Activated naive CD8-positive, alpha-beta T cell treated with anti-CD3 and anti-CD28 coated beads, Interleukin-2, amount 10 ng/mL, durations not matched to agents 7 days and 5 days (primary cell): Measurements from ENCODE around the gene SLC46A3. TPM values are rescaled to one million over a fixed set of nuclear protein-coding genes. Genes with fewer than 3 reads are reported as not detected.

Experiments used
- ATAC-seq: fragments of 150-1000 bp; cut with Tn5 transposase; one replicate; pipeline ENCODE4 v1.10.0; 2021; ENCODE audit warnings: low read depth, moderate library complexity
- POLR2A ChIA-PET: fragments of 350-600 bp; sonication (Branson Sonifier 250); formaldehyde crosslinking; loops from one replicate; lab custom pipeline; 2021; ENCODE audit warnings: antibody characterized with exemption; lab: Charles Lee
- DNase-seq: peaks from one replicate; pipeline ENCODE4 v3.0.0; 2021
- H3K27ac Mint-ChIP-seq: one replicate; pipeline ENCODE4 v1.8.0; 2022; ENCODE audit warnings: mild to moderate bottlenecking, mixed read lengths
- H3K27me3 Mint-ChIP-seq: one replicate; pipeline ENCODE4 v1.8.0; 2022; ENCODE audit warnings: mild to moderate bottlenecking, moderate library complexity, mixed read lengths
- H3K36me3 Mint-ChIP-seq: one replicate; pipeline ENCODE4 v1.8.0; 2021; ENCODE audit warnings: mild to moderate bottlenecking, mixed read lengths
- H3K4me1 Mint-ChIP-seq: one replicate; pipeline ENCODE4 v1.8.0; 2021; ENCODE audit warnings: mixed read lengths
- H3K4me3 Mint-ChIP-seq: one replicate; pipeline ENCODE4 v1.8.0; 2022; ENCODE audit warnings: mild to moderate bottlenecking, moderate library complexity, mixed read lengths
- H3K9me3 Mint-ChIP-seq: one replicate; pipeline ENCODE4 v1.8.0; 2021; ENCODE audit warnings: mixed read lengths
- total RNA-seq, 2 experiments: library from RNA; stranded (reverse); gene quantifications; one replicate each; pipeline ENCODE4 v1.2.3, GENCODE V29; 2021

SLC46A3 gene
- total RNA-seq: 10 to 100 TPM; 14.2 to 16.7 TPM

GRCh38 chr13:28718543-28719226, at the start of gene SLC46A3:
Gene SLC46A3 (minus strand): TSS chr13:28718970. CDS start chr13:28717998, 972 bp downstream.
- H3K27me3 Mint-ChIP-seq: peaks cover 5% of the 10 kb centered on the region
- peak within 1 kb of the TSS; percentile 91 for H3K27ac Mint-ChIP-seq
- no peaks in the 10 kb centered on the region for H3K9me3 Mint-ChIP-seq
- POLR2A ChIA-PET: interaction anchor here (2.0 kb wide), 1 partner anchor 60 kb away, joined by 11 read pairs; the partner anchor contains the start of gene POMP
- H3K4me3 Mint-ChIP-seq: peak within 1 kb of the TSS; percentile 87
- H3K36me3 Mint-ChIP-seq: peaks cover 8% of the 10 kb centered on the region
- peak; percentile 100 for ATAC-seq
- DNase-seq: peak; percentile 96
- H3K4me1 Mint-ChIP-seq: peaks cover 20% of the 10 kb centered on the region

DNA sequence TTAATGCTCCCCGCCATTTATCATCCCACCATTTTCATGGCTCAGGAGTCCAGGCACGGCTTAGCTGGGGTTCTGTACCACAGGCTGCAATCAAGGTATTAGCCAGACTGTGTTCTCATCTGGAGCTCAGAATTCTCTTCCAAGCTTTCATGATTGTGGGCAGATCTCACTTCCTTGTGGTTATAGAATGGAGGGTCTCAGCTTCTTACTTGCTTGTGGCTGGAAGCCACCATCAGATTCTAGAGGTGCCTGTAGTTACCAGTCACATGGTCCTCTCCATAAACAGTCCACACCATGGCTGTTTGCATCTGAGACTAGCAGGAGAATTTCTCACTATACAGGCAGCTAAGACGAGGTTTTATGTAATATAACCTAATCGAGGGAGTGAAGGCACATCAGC, 45.1 kb upstream of the SLC46A3 start:
- peaks cover 7% of the 10 kb centered on the region for H3K9me3 Mint-ChIP-seq
- no peak overlapping the region for H3K4me3 Mint-ChIP-seq
- no peak overlapping the region for H3K27ac Mint-ChIP-seq
- POLR2A ChIA-PET: no interaction called here
- no peaks in the 10 kb centered on the region for H3K4me1 Mint-ChIP-seq
- DNase-seq (no peak), ATAC-seq (no peak)
- H3K27me3 Mint-ChIP-seq: no peaks in the 10 kb centered on the region
- H3K36me3 Mint-ChIP-seq: peaks cover 5% of the 10 kb centered on the region

DNA sequence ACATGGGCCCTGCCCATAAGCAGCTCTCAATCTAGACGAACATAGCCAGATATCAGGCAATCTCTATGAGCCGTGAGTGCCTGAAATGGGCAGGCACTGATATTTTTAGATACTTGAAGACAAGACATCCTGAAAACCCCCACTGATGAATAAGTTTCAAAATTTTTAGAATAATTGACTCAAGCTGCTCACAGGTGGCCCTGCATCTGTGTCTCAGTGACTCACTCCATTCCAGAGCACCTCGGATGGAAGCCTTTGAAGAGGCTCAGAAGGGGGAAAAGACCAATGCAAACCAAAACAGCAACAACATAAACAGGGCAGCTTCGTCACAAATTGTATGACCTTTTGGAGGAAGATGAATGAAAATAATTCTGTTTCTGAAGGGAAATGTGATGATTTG, 42.8 kb upstream of the SLC46A3 start:
- POLR2A ChIA-PET: no interaction called here
- peaks cover 5% of the 10 kb centered on the region for H3K9me3 Mint-ChIP-seq
- H3K27me3 Mint-ChIP-seq: no peaks in the 10 kb centered on the region
- H3K4me3 Mint-ChIP-seq: no peak overlapping the region
- DNase-seq: no peak
- H3K36me3 Mint-ChIP-seq: peaks cover 6% of the 10 kb centered on the region
- H3K4me1 Mint-ChIP-seq: no peaks in the 10 kb centered on the region
- ATAC-seq: no peak
- H3K27ac Mint-ChIP-seq: no peak overlapping the region

DNA sequence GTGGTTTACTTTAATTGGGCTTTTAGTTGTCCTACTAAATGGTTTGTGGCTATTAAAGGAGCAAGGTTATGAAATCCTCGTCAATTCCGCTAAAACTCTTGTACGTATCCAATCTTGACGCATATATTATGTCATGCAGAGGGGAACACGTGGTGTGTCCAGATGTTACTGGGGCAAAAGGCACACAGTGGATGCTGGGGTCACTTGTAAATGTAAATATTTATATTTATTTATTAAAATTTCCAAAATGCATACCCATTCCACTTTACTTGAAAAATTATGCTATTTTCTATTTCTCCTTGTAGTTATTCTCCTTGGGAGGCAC, 36.7 kb upstream of the SLC46A3 start:
- DNase-seq (no peak), ATAC-seq (no peak)
- Mint-ChIP-seq H3K9me3 (peaks cover 11% of the 10 kb centered on the region), H3K4me3 (peak overlapping the region; percentile 76), H3K36me3 (peaks cover 9% of the 10 kb centered on the region), H3K27ac (peak overlapping the region; percentile 93), H3K4me1 (peaks cover 18% of the 10 kb centered on the region), H3K27me3 (no peaks in the 10 kb centered on the region)
- POLR2A ChIA-PET: interaction anchor here (0.8 kb wide), 1 partner anchor 96 kb away, joined by 3 read pairs; the partner anchor contains the start of gene POMP

- H3K9me3 Mint-ChIP-seq: peaks cover 11% of the 10 kb centered on the region
- peaks cover 18% of the 10 kb centered on the region for H3K4me1 Mint-ChIP-seq
- H3K27ac Mint-ChIP-seq: peak overlapping the region; percentile 93
- peak overlapping the region; percentile 76 for H3K4me3 Mint-ChIP-seq
- DNase-seq (peak; percentile 35), ATAC-seq (peak; percentile 70)
- no peaks in the 10 kb centered on the region for H3K27me3 Mint-ChIP-seq
- H3K36me3 Mint-ChIP-seq: peaks cover 9% of the 10 kb centered on the region
- POLR2A ChIA-PET: interaction anchor here (0.8 kb wide), 1 partner anchor 96 kb away, joined by 3 read pairs; the partner anchor contains the start of gene POMP
Observed at GRCh38 chr13:28754698-28755545, 36.2 kb upstream of the SLC46A3 start.

GRCh38 chr13:28753946-28754345, 35.2 kb upstream of the SLC46A3 start:
- POLR2A ChIA-PET: no interaction called here
- DNase-seq: no peak
- Mint-ChIP-seq H3K9me3 (peaks cover 12% of the 10 kb centered on the region), H3K4me3 (no peak overlapping the region), H3K4me1 (peaks cover 18% of the 10 kb centered on the region), H3K27me3 (no peaks in the 10 kb centered on the region), H3K27ac (peak overlapping the region; percentile 50), H3K36me3 (peaks cover 5% of the 10 kb centered on the region)
- ATAC-seq: no peak

GRCh38 chr13:28753208-28753892, 34.6 kb upstream of the SLC46A3 start:
- Mint-ChIP-seq H3K27me3 (no peaks in the 10 kb centered on the region), H3K4me1 (peaks cover 18% of the 10 kb centered on the region), H3K9me3 (peaks cover 12% of the 10 kb centered on the region), H3K36me3 (peaks cover 3% of the 10 kb centered on the region), H3K4me3 (no peak overlapping the region), H3K27ac (no peak overlapping the region)
- ATAC-seq: no peak
- DNase-seq: no peak
- POLR2A ChIA-PET: no interaction called here

GRCh38 chr13:28751175-28751960, 32.6 kb upstream of the SLC46A3 start:
- Mint-ChIP-seq H3K9me3 (peaks cover 7% of the 10 kb centered on the region), H3K27ac (no peak overlapping the region), H3K4me3 (no peak overlapping the region), H3K4me1 (peaks cover 18% of the 10 kb centered on the region), H3K36me3 (peaks cover 3% of the 10 kb centered on the region), H3K27me3 (peaks cover 4% of the 10 kb centered on the region)
- POLR2A ChIA-PET: no interaction called here
- ATAC-seq (peak; percentile 24), DNase-seq (no peak)

- no peak overlapping the region for H3K27ac Mint-ChIP-seq
- peaks cover 3% of the 10 kb centered on the region for H3K36me3 Mint-ChIP-seq
- peaks cover 6% of the 10 kb centered on the region for H3K9me3 Mint-ChIP-seq
- ATAC-seq: no peak
- POLR2A ChIA-PET: no interaction called here
- H3K4me3 Mint-ChIP-seq: no peak overlapping the region
- no peak for DNase-seq
- H3K4me1 Mint-ChIP-seq: peaks cover 17% of the 10 kb centered on the region
- H3K27me3 Mint-ChIP-seq: peaks cover 4% of the 10 kb centered on the region
Observed at GRCh38 chr13:28750187-28751045, 31.6 kb upstream of the SLC46A3 start.

DNA sequence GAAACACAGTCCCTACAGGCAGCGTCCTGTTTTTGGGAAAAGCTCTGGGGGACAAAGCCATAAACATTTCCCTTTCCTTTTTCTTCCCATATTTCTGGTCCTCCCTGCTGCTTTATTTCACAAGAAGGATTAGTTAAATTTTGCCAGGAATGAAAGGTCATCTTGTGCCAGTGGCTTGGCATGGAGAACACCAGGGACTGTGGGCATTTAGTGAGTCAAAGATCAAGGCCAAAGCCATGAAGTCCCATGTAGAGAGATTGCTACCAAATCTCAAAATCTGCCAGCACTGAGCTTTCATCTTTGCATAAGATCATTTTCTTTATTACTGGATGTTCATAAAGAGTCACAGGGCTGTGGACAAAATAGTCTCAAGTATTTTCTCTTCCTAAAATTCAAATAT, 29.1 kb upstream of the SLC46A3 start:
- DNase-seq: no peak
- Mint-ChIP-seq H3K4me3 (no peak overlapping the region), H3K36me3 (no peaks in the 10 kb centered on the region), H3K27ac (no peak overlapping the region), H3K27me3 (peaks cover 9% of the 10 kb centered on the region), H3K9me3 (peaks cover 1% of the 10 kb centered on the region), H3K4me1 (peaks cover 12% of the 10 kb centered on the region)
- ATAC-seq: no peak
- POLR2A ChIA-PET: no interaction called here

DNA sequence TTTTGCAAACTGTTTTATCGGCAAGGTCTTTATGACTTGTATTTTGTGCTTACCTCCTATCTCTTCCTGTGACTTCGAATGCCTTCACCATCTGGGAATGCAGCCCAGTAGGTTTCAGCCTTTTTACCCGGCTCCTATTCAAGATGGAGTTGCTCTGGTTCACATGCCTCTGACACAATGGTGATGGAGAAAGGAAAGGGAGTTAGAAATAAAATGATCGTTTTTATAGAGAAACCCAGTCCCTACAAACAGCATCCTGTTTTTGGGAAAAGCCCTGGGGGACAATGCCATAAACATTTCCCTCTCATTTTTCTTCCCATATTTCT, 27.5 kb upstream of the SLC46A3 start:
- Mint-ChIP-seq H3K9me3 (peaks cover 1% of the 10 kb centered on the region), H3K4me3 (no peak overlapping the region), H3K36me3 (no peaks in the 10 kb centered on the region), H3K4me1 (peaks cover 9% of the 10 kb centered on the region), H3K27me3 (peaks cover 10% of the 10 kb centered on the region), H3K27ac (no peak overlapping the region)
- ATAC-seq (no peak), DNase-seq (no peak)
- POLR2A ChIA-PET: no interaction called here

DNA sequence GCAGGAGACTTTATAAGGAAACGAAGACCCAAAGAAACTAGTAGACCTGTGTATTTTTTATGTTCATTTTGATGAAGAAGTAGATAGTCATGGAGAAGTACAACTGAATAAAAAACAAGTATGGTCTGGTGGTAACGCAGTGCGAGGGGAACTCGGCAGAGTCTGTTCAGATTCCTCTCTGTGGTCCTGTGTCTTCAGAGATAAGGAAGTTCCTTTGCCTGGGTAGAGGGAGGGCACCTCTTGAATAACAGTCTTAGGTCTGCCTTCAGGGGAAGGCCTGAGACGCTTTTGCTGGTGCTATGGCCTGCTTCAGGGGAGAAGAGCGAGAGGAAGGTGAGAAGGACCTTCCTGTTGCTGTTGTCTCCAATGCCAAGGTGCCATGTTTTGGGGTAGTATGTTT, 25.9 kb upstream of the SLC46A3 start:
- H3K36me3 Mint-ChIP-seq: no peaks in the 10 kb centered on the region
- POLR2A ChIA-PET: no interaction called here
- ATAC-seq (no peak), DNase-seq (no peak)
- peaks cover 3% of the 10 kb centered on the region for H3K9me3 Mint-ChIP-seq
- H3K27ac Mint-ChIP-seq: no peak overlapping the region
- peaks cover 13% of the 10 kb centered on the region for H3K27me3 Mint-ChIP-seq
- H3K4me3 Mint-ChIP-seq: no peak overlapping the region
- H3K4me1 Mint-ChIP-seq: peaks cover 4% of the 10 kb centered on the region
